ENCODE results near the gene CSNK2B. TPM values are rescaled to one million over a fixed set of nuclear protein-coding genes. Genes with fewer than 3 reads are reported as not detected.

CSNK2B gene
- total and polyA plus RNA-seq, 7 donors = 188 to 232 (median 206) TPM

DNA sequence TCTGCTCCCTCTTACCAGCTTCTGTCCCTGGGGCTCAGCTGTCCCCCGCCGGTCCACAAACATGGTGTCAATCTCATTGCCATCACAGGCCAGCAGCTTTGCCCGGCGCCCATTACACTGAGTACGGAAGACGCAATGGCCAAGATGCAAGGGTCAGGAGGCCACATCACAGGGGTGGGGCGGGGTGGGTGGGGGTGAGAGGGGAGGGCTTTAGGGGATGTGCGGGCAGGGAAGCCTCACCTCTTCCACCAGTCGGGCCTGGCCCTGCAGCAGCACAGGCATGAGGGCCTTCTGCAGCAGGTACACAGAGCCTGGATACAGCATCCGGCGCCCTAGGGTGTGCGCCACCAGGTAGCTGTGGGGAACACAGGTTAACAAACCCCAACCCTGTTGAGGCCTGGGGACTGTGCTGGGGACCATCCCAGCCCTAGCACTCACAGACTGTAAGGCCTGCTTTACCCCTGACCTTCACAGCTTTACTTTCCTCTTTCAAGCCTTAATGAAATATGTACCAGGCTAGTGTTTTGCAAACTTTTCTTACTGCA is 25.8 kb downstream of the CSNK2B start:
- WGBS, 2 donors = 96 to 97% methylated on average over 12 of the region's 12 CpGs
- Histone ChIP-seq H3K4me3 (no peak overlapping the region), H3K36me3 (peaks cover 67 to 99% (median 86%) of the 10 kb centered on the region in 4 donors), H3K4me1 (no peaks in the 10 kb centered on the region), H3K27ac (no peak overlapping the region), H3K27me3 (no peaks in the 10 kb centered on the region), H3K9me3 (no peaks in the 10 kb centered on the region)
- DNase-seq = no peak
- intact Hi-C loops (cut with DNase I) = no loop called here
- TF ChIP-seq EP300 (IDR thresholded peaks at IDR 0.05) (no peak), POLR2A (IDR thresholded peaks at IDR 0.05) (no peak), POLR2AphosphoS5 (IDR thresholded peaks at IDR 0.05) (no peak)
- TF ChIP-seq, protein P1, sequence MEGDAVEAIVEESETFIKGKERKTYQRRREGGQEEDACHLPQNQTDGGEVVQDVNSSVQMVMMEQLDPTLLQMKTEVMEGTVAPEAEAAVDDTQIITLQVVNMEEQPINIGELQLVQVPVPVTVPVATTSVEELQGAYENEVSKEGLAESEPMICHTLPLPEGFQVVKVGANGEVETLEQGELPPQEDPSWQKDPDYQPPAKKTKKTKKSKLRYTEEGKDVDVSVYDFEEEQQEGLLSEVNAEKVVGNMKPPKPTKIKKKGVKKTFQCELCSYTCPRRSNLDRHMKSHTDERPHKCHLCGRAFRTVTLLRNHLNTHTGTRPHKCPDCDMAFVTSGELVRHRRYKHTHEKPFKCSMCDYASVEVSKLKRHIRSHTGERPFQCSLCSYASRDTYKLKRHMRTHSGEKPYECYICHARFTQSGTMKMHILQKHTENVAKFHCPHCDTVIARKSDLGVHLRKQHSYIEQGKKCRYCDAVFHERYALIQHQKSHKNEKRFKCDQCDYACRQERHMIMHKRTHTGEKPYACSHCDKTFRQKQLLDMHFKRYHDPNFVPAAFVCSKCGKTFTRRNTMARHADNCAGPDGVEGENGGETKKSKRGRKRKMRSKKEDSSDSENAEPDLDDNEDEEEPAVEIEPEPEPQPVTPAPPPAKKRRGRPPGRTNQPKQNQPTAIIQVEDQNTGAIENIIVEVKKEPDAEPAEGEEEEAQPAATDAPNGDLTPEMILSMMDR (IDR thresholded peaks at IDR 0.05) = no peak

DNA sequence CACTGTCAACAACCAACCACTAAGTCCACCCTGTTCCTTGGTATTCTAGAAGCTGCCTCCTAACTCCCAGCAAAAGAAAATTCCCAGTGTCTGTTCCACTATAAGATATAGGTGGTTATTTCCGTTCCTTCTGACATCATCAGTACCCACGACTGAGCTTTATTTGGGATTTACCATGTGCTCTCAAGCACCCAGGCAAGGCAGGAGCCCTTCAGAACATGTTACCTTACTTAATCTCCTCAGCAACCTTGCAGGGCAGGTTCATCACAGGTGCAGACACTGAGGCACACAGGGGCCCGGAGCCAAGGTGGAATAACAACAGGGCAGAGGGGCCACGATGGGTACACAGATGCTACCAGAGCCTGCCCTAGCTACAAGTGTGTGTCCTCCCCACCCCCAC is 26.5 kb downstream of the CSNK2B start:
- DNase-seq = no peak
- peaks cover 59 to 99% (median 84%) of the 10 kb centered on the region in 4 donors for H3K36me3 ChIP-seq
- no peaks in the 10 kb centered on the region for H3K4me1 ChIP-seq
- intact Hi-C loops (cut with DNase I) = no loop called here
- H3K9me3 ChIP-seq = no peaks in the 10 kb centered on the region
- H3K27me3 ChIP-seq = no peaks in the 10 kb centered on the region
- TF ChIP-seq, protein P1 (IDR thresholded peaks at IDR 0.05) = no peak
- TF ChIP-seq POLR2AphosphoS5 (IDR thresholded peaks at IDR 0.05) (no peak), POLR2A (IDR thresholded peaks at IDR 0.05) (no peak)
- no peak overlapping the region for H3K27ac ChIP-seq
- WGBS, 2 donors = 86 to 88% methylated on average over 4 of the region's 4 CpGs
- no peak overlapping the region for H3K4me3 ChIP-seq

DNA sequence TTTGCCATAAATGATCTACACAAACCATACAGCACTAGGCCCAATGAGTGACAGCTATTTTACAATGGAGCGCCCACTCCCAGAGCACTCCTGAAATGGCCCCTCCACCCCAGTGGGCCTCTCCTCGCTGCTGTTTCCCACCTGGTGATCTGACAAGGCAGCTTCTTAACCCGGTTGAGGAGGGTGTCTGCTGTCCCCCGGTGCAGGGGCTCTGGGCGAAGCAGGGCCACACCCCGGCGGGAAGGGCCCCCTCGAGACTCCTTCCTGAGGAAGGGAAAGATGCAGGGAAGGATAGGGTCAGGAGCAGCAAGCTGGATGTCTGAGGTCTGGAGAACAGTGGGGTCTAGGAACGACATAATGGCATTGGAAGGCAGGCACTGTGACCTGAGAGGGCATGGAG is 27.0 kb downstream of the CSNK2B start:
- no peak for DNase-seq
- no peak overlapping the region for H3K27ac ChIP-seq
- H3K27me3 ChIP-seq = no peaks in the 10 kb centered on the region
- H3K36me3 ChIP-seq = peaks cover 54 to 99% (median 81%) of the 10 kb centered on the region in 4 donors
- no peaks in the 10 kb centered on the region for H3K9me3 ChIP-seq
- WGBS, 2 donors = 91 to 93% methylated on average over 9 of the region's 9 CpGs
- intact Hi-C loops (cut with DNase I) = no loop called here
- no peaks in the 10 kb centered on the region for H3K4me1 ChIP-seq
- no peak overlapping the region for H3K4me3 ChIP-seq
- TF ChIP-seq EP300 (IDR thresholded peaks at IDR 0.05) (no peak), POLR2AphosphoS5 (IDR thresholded peaks at IDR 0.05) (no peak), POLR2A (IDR thresholded peaks at IDR 0.05) (no peak)
- TF ChIP-seq, protein P1 (IDR thresholded peaks at IDR 0.05) = no peak

DNA sequence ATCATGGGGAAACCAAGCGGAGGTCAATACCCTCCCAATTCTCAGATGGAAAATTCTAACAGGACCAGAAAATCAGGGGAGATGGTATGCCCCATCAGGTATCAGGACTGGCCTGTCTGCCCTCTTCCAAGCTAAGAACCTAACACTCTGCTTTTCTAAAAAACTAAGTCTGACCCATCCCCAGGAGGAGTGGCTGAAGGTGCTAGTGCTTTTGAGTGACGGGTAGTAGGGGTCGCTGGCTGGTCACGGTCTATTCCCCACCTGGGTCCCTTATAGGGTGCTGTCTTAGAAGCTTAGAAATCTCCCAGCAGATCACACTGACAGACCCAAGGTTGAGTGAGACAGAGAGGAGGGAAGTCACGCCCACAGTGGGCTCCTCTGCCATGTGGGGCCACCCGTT is 27.7 kb downstream of the CSNK2B start:
- no peak for DNase-seq
- WGBS, 2 donors = 93% methylated on average over 6 of the region's 6 CpGs
- H3K36me3 ChIP-seq = peaks cover 48 to 97% (median 74%) of the 10 kb centered on the region in 4 donors
- no peaks in the 10 kb centered on the region for H3K4me1 ChIP-seq
- TF ChIP-seq POLR2AphosphoS5 (IDR thresholded peaks at IDR 0.05) (no peak), POLR2A (IDR thresholded peaks at IDR 0.05) (no peak), EP300 (IDR thresholded peaks at IDR 0.05) (no peak)
- TF ChIP-seq, protein P1 (IDR thresholded peaks at IDR 0.05) = no peak
- H3K9me3 ChIP-seq = no peaks in the 10 kb centered on the region
- H3K27me3 ChIP-seq = no peaks in the 10 kb centered on the region
- H3K27ac ChIP-seq = no peak overlapping the region
- intact Hi-C loops (cut with DNase I) = no loop called here
- no peak overlapping the region for H3K4me3 ChIP-seq

DNA sequence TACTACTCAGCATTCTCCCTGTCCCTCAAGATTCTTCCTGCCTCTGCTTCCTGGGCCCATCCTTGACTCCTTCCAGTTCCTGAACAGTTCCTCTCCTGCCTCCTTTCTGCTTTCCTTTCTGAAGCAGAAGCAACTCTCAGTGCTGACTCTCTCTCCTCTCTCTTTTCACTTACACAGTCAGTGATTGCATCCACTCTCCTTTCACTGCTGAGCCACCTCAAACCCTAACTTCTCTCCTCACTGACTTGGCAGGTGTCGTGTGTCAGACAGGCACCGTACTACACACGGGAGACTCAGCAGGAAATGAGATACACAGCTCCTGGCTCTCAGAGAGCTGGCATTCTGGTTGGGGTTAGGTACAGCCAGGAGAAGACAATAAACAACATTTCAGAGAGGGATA is 31.7 kb downstream of the CSNK2B start:
- peaks cover 20 to 80% (median 46%) of the 10 kb centered on the region in 4 donors for H3K36me3 ChIP-seq
- H3K4me1 ChIP-seq = peaks cover 0 to 29% (median 19%) of the 10 kb centered on the region in 4 donors
- TF ChIP-seq POLR2A (IDR thresholded peaks at IDR 0.05) = no peak
- no peak for TF ChIP-seq EP300 (IDR thresholded peaks at IDR 0.05)
- no peak for TF ChIP-seq POLR2AphosphoS5 (IDR thresholded peaks at IDR 0.05)
- TF ChIP-seq, protein P1 (IDR thresholded peaks at IDR 0.05) = no peak
- intact Hi-C loops (cut with DNase I) = no loop called here
- no peak overlapping the region for H3K27ac ChIP-seq
- H3K4me3 ChIP-seq = no peak overlapping the region
- H3K9me3 ChIP-seq = no peaks in the 10 kb centered on the region
- WGBS, 2 donors = 61 to 62% methylated on average over 3 of the region's 3 CpGs
- no peak for DNase-seq
- H3K27me3 ChIP-seq = no peaks in the 10 kb centered on the region
